Hematopoietic multipotent progenitor cell treated with erythropoietin and hydrocortisone succinate and interleukin-3 and kit ligand, for 4 days (in vitro differentiated cells): Measurements from ENCODE around the gene MPHOSPH8.

Experiments used
- DNase-seq: peaks from one replicate; pipeline ENCODE4 v3.0.0-alpha.2; 2015

Gene MPHOSPH8

GRCh38 chr13:19633479-19634255, at the start of gene MPHOSPH8:
Gene MPHOSPH8 (plus strand): TSS chr13:19633659. CDS start chr13:19633749, 90 bp downstream.
- DNase-seq = peak; percentile 98

- DNase-seq = peak; percentile 92
Measured at GRCh38 chr13:19586904-19587634, 46.4 kb upstream of the MPHOSPH8 start.

- peak; percentile 86 for DNase-seq
Measured at GRCh38 chr13:19587635-19588300, 45.7 kb upstream of the MPHOSPH8 start.

GRCh38 chr13:19589312-19589711, 44.1 kb upstream of the MPHOSPH8 start:
- DNase-seq = no peak

- no peak for DNase-seq
Measured at GRCh38 chr13:19590423-19590822, 43.0 kb upstream of the MPHOSPH8 start.

GRCh38 chr13:19591864-19592263, 41.6 kb upstream of the MPHOSPH8 start:
- DNase-seq = peak; percentile 10

- peak; percentile 66 for DNase-seq
Measured at GRCh38 chr13:19592657-19593180, 40.7 kb upstream of the MPHOSPH8 start.

- DNase-seq = no peak
Measured at GRCh38 chr13:19596086-19596485, 37.4 kb upstream of the MPHOSPH8 start.

GRCh38 chr13:19596960-19597361, 36.5 kb upstream of the MPHOSPH8 start:
- no peak for DNase-seq

- peak; percentile 10 for DNase-seq
Measured at GRCh38 chr13:19597523-19597922, 35.9 kb upstream of the MPHOSPH8 start.

GRCh38 chr13:19601749-19602725, 31.4 kb upstream of the MPHOSPH8 start:
- DNase-seq = peak; percentile 81

GRCh38 chr13:19604306-19604705, 29.2 kb upstream of the MPHOSPH8 start:
- no peak for DNase-seq

- DNase-seq = no peak
Measured at GRCh38 chr13:19605161-19605955, 28.1 kb upstream of the MPHOSPH8 start.

- peak; percentile 7 for DNase-seq
Measured at GRCh38 chr13:19606152-19606551, 27.3 kb upstream of the MPHOSPH8 start.

- DNase-seq = no peak
Measured at GRCh38 chr13:19606737-19607136, 26.7 kb upstream of the MPHOSPH8 start.

GRCh38 chr13:19607523-19608078, 25.9 kb upstream of the MPHOSPH8 start:
- DNase-seq = no peak

- DNase-seq = peak; percentile 71
Measured at GRCh38 chr13:19618977-19619376, 14.5 kb upstream of the MPHOSPH8 start.

- DNase-seq = no peak
Measured at GRCh38 chr13:19622193-19622592, 11.3 kb upstream of the MPHOSPH8 start.

- DNase-seq = no peak
Measured at GRCh38 chr13:19624265-19624664, 9.2 kb upstream of the MPHOSPH8 start.

- DNase-seq = no peak
Measured at GRCh38 chr13:19632915-19633478, 462 bp upstream of the MPHOSPH8 start.
